Mucosa of descending colon (tissue), 3 donors: Measurements from ENCODE around the gene CDK9. TPM values are rescaled to one million over a fixed set of nuclear protein-coding genes. Genes with fewer than 3 reads are reported as not detected.
"Not testable (repeated sequence)": the region's sequence is repeated elsewhere in the genome, so short reads cannot be mapped to it uniquely, and the experiment has no call there.

Experiments
- ATAC-seq: fragments of 200-7000 bp; cut with Tn5 transposase; one replicate; pipeline ENCODE4 v1.9.1; 2020; ENCODE audit warnings: mild to moderate bottlenecking, moderate library complexity
- DNase-seq, 3 donors: peaks; one replicate each; pipeline ENCODE4 v3.0.0-alpha.2; 2020
- H3K36me3 ChIP-seq: fragments of 200-600 bp; one replicate; pipeline ENCODE4 v1.8.0; 2021; ENCODE audit warnings: low read depth, mild to moderate bottlenecking
- H3K4me1 ChIP-seq: fragments of 200-600 bp; one replicate; pipeline ENCODE4 v1.8.0; 2021; ENCODE audit warnings: low read depth, mild to moderate bottlenecking
- H3K4me3 ChIP-seq: fragments of 200-600 bp; one replicate; pipeline ENCODE4 v1.8.0; 2021; ENCODE audit warnings: mild to moderate bottlenecking
- H3K9me3 ChIP-seq: fragments of 200-600 bp; one replicate; pipeline ENCODE4 v1.8.0; 2021; ENCODE audit warnings: mild to moderate bottlenecking
- CTCF ChIP-seq: fragments of 200-600 bp; IDR thresholded peaks from one replicate; pipeline ENCODE4 v1.8.0; 2022; ENCODE audit warnings: antibody characterized with exemption, mild to moderate bottlenecking
- intact Hi-C, 2 donors: fragments of 100-400 bp; cut with DNase I in 1 of 2; cut with micrococcal nuclease in 1 of 2; formaldehyde crosslinking; loops; one replicate each; pipeline versions ENCODE4 v1.11.0 to v1.11.1; 2022; cut with DNase I, micrococcal nuclease
- total RNA-seq, 3 donors: library from RNA; stranded (reverse); fragmentation: NEBNext Ultra II Directional in 2 of 3; extraction: Animal tissue kit (Norgen Biotek cat#: 25700) in 2 of 3; gene quantifications; one replicate each; pipeline versions ENCODE4 v1.2.1 to v1.2.4, GENCODE V29; 2021 to 2023
- donor health status: DM: no; HTN: no; CAD: no; lungs with moderate emphysema.
- donor health status: DM: no; HTN: no; CAD: no.
- donor health status: DM: no; HTN: yes; CAD: no.

CDK9 gene
- total RNA-seq, 3 donors from 2014 or later: 67.8 to 111 (median 75.9) TPM

GRCh38 chr9:127779136-127779981 is 6.5 kb upstream of the CDK9 start:
- ATAC-seq: peak; percentile 39
- Histone ChIP-seq H3K4me3 (no peak overlapping the region), H3K9me3 (no peaks in the 10 kb centered on the region), H3K4me1 (peaks cover 8% of the 10 kb centered on the region), H3K36me3 (no peaks in the 10 kb centered on the region)
- DNase-seq: peak; percentile 50 to 74 (median 52)
- intact Hi-C loops: no loop called here
- no peak for TF ChIP-seq CTCF

- ATAC-seq (no peak), DNase-seq (no peak)
- no peak for TF ChIP-seq CTCF
- H3K9me3 ChIP-seq: no peaks in the 10 kb centered on the region
- H3K4me1 ChIP-seq: peaks cover 12% of the 10 kb centered on the region
- H3K4me3 ChIP-seq: no peak overlapping the region
- intact Hi-C loops: loop anchor here in 1 of 2 donors (5.0 kb wide), 1 partner anchor 43 kb away; the partner anchor contains the start of gene TOR2A
- no peaks in the 10 kb centered on the region for H3K36me3 ChIP-seq
These were observed 5.5 kb upstream of the CDK9 start for GRCh38 chr9:127780126-127780885.

DNA sequence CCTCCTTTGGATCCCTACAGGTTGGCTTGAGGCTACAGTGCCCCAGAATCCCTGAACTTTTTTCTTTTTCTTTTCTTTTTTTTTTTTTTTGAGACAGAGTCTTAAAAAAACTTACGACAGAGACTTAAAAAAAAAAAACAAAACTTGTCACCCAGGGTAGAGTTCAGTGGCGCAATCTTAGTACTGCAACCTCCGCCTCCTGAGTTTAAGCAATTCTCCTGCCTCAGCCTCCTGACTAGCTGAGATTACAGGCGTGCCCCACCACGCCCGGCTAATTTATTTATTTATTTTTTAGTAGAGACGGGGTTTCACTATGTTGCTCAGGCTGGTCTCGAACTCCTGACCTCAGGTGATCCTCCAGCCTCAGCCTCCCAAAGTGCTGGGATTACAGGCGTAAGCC is 4.9 kb upstream of the CDK9 start:
- H3K36me3 ChIP-seq, H3K9me3 ChIP-seq, DNase-seq, ATAC-seq, H3K4me3 ChIP-seq: not testable (repeated sequence)
- peaks cover 12% of the 10 kb centered on the region for H3K4me1 ChIP-seq
- intact Hi-C loops: loop anchor here in 1 of 2 donors (5.0 kb wide), 1 partner anchor 44 kb away; the partner anchor contains the start of gene TOR2A

DNA sequence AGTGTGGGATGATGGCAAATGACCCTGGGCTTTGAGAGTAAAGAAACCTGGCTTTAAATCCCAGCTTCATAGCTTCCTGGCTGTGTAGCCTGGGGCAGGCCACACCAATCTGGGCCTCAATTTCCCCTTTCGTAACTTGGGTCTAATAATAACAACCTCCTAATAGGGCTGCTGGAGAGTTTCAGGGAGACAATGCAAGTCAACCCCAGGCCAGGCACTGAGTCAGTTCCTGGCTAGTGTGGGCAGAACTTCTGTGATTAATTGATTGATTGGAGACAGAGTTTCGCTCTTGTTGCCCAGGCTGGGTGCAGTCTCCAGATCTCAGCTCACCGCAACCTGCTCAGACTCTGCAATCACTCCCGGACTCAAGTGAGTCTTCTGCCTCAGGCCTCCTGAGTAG is 4.0 kb upstream of the CDK9 start:
- intact Hi-C loops: loop anchor here in 1 of 2 donors (5.0 kb wide), 1 partner anchor 45 kb away; the partner anchor contains the start of gene TOR2A
- DNase-seq: no peak
- H3K9me3 ChIP-seq: no peaks in the 10 kb centered on the region
- H3K4me1 ChIP-seq: peaks cover 13% of the 10 kb centered on the region
- TF ChIP-seq CTCF: no peak
- no peaks in the 10 kb centered on the region for H3K36me3 ChIP-seq
- no peak for ATAC-seq
- H3K4me3 ChIP-seq: no peak overlapping the region

GRCh38 chr9:127783111-127784008 is 2.5 kb upstream of the CDK9 start:
- H3K4me1 ChIP-seq: peaks cover 23% of the 10 kb centered on the region

More at GRCh38 chr9:127783111-127784008, 2.5 kb upstream of the CDK9 start:
- ATAC-seq (peak; percentile 12), DNase-seq (peak; percentile 60 to 92 (median 74))
- no peak overlapping the region for H3K4me3 ChIP-seq
- TF ChIP-seq CTCF: no peak
- no peaks in the 10 kb centered on the region for H3K9me3 ChIP-seq
- intact Hi-C loops: loop anchor here in 1 of 2 donors (5.0 kb wide), 1 partner anchor 46 kb away; the partner anchor contains the start of gene TOR2A
- H3K36me3 ChIP-seq: peaks cover 12% of the 10 kb centered on the region
